ENCODE data around the gene MCUB. TPM values are rescaled to one million over a fixed set of nuclear protein-coding genes. Genes with fewer than 3 reads are reported as not detected.
"Not testable (repeated sequence)": the region's sequence is repeated elsewhere in the genome, so short reads cannot be mapped to it uniquely, and the experiment has no call there.

Gene MCUB
- total RNA-seq, 2 experiments from 2014 or later: 62.3 to 65.3 TPM

GRCh38 chr4:109574931-109575804 lies 15.1 kb downstream of the MCUB start:
- Mint-ChIP-seq H3K4me1 (ENCODE audit: low read depth) (peaks cover 57% of the 10 kb centered on the region), H3K27ac (peak overlapping the region; percentile 77), H3K27me3 (no peaks in the 10 kb centered on the region), H3K4me3 (peak overlapping the region; percentile 46), H3K36me3 (ENCODE audit: low read depth) (peaks cover 34% of the 10 kb centered on the region), H3K9me3 (peaks cover 8% of the 10 kb centered on the region)
- intact Hi-C loops (cut with micrococcal nuclease): loop anchor here (5.0 kb wide), 1 partner anchor 143 kb away; the partner anchor contains the start of gene SEC24B
- TF ChIP-seq, protein P1, sequence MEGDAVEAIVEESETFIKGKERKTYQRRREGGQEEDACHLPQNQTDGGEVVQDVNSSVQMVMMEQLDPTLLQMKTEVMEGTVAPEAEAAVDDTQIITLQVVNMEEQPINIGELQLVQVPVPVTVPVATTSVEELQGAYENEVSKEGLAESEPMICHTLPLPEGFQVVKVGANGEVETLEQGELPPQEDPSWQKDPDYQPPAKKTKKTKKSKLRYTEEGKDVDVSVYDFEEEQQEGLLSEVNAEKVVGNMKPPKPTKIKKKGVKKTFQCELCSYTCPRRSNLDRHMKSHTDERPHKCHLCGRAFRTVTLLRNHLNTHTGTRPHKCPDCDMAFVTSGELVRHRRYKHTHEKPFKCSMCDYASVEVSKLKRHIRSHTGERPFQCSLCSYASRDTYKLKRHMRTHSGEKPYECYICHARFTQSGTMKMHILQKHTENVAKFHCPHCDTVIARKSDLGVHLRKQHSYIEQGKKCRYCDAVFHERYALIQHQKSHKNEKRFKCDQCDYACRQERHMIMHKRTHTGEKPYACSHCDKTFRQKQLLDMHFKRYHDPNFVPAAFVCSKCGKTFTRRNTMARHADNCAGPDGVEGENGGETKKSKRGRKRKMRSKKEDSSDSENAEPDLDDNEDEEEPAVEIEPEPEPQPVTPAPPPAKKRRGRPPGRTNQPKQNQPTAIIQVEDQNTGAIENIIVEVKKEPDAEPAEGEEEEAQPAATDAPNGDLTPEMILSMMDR (IDR thresholded peaks at IDR 0.05): no peak
- ChIA-PET POLR2A (interaction anchor here (0.6 to 2.7 kb wide), 4 partner anchors 12 to 56 kb away, joined by 3 to 14 read pairs (median 4); partner anchors contain the start of gene MCUB), CTCF (interaction anchor here (1.1 to 1.9 kb wide), 5 partner anchors 11 to 128 kb away, joined by 4 to 8 read pairs (median 5); partner anchors contain the start of gene CASP6)
- DNase-seq: peak; percentile 20
- peak; percentile 43 for ATAC-seq

DNA sequence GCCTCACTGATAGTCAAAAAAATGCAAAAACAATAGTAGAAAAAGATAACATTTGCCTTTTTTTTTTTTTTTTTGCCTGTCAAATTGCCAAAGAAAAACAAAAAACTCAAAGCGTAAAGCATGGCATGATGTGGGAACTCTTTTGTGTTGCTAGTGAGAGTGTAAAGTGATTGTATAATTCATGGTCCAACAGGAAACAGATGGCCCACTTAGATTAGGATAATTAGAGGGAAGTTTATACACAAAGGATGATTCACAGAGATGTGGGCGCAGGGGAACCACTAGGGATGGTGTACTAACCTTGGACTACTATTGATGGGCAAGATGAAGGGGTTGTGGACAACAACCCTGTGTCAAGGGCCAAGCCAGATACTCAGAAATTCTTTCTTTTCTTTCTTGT lies 16.4 kb downstream of the MCUB start:
- ATAC-seq (no peak), DNase-seq (no peak)
- Mint-ChIP-seq H3K4me3 (no peak overlapping the region), H3K27me3 (no peaks in the 10 kb centered on the region), H3K36me3 (ENCODE audit: low read depth) (peaks cover 34% of the 10 kb centered on the region), H3K27ac (peak overlapping the region; percentile 71), H3K4me1 (ENCODE audit: low read depth) (peaks cover 50% of the 10 kb centered on the region), H3K9me3 (peaks cover 7% of the 10 kb centered on the region)
- ChIA-PET POLR2A (no interaction called here), CTCF (interaction anchor here (1.0 to 1.2 kb wide), 2 partner anchors 40 to 143 kb away, joined by 3 to 4 read pairs; no protein-coding TSS in a partner anchor)
- TF ChIP-seq, protein P1 (IDR thresholded peaks at IDR 0.05): no peak
- intact Hi-C loops (cut with micrococcal nuclease): no loop called here

DNA sequence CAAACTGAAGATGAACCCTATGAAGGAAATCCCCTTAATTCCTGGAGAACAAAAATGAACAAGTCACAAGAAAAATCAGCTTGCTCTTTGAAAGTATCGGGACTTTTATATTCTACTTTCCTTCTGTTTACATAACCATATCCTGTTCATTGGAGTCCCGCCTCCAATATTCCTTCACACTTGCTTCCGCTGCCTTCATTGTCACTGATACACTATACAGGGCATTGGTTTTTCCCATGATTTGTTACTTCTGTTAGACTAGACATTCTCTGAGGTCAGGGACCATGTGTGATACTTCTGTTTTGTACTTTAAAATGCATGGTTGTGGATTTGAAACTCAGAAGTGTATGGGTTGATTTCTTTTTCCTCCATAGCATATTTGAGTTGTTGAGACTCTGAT lies 18.8 kb downstream of the MCUB start:
- H3K4me1 Mint-ChIP-seq (ENCODE audit: low read depth): peaks cover 52% of the 10 kb centered on the region
- H3K36me3 Mint-ChIP-seq (ENCODE audit: low read depth): peaks cover 41% of the 10 kb centered on the region
- ATAC-seq (no peak), DNase-seq (no peak)
- ChIA-PET POLR2A (interaction anchor here (0.6 kb wide), 1 partner anchor 170 kb away, joined by 3 read pairs; no protein-coding TSS in a partner anchor), CTCF (no interaction called here)
- H3K9me3 Mint-ChIP-seq: peaks cover 15% of the 10 kb centered on the region
- intact Hi-C loops (cut with micrococcal nuclease): no loop called here
- H3K4me3 Mint-ChIP-seq: no peak overlapping the region
- TF ChIP-seq, protein P1 (IDR thresholded peaks at IDR 0.05): no peak
- no peaks in the 10 kb centered on the region for H3K27me3 Mint-ChIP-seq
- peak overlapping the region; percentile 43 for H3K27ac Mint-ChIP-seq

DNA sequence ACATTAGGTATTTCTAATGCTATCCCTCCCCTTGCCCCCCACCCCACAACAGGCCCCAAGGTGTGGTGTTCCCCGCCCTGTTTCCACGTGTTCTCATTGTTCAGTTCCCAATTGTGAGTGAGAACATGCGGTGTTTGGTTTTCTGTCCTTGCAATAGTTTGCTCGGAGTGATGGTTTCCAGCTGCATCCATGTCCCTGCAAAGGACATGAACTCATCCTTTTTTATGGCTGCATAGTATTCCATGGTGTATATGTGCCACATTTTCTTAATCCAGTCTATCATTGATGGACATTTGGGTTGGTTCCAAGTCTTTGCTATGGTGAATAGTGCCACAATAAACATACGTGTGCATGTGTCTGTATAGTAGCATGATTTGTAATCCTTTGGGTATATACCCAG lies 20.0 kb downstream of the MCUB start:
- Mint-ChIP-seq H3K9me3 (peaks cover 17% of the 10 kb centered on the region), H3K36me3 (ENCODE audit: low read depth) (peaks cover 47% of the 10 kb centered on the region), H3K4me1 (ENCODE audit: low read depth) (peaks cover 50% of the 10 kb centered on the region)
- H3K4me3 Mint-ChIP-seq; DNase-seq; H3K27me3 Mint-ChIP-seq; CTCF ChIA-PET; ATAC-seq; intact Hi-C loops (cut with micrococcal nuclease); H3K27ac Mint-ChIP-seq; POLR2A ChIA-PET: not testable (repeated sequence)

GRCh38 chr4:109588176-109588575 lies 28.1 kb downstream of the MCUB start:
- Mint-ChIP-seq H3K27ac (peak overlapping the region; percentile 86), H3K4me1 (ENCODE audit: low read depth) (peaks cover 66% of the 10 kb centered on the region), H3K4me3 (peak overlapping the region; percentile 50), H3K36me3 (ENCODE audit: low read depth) (peaks cover 40% of the 10 kb centered on the region), H3K27me3 (no peaks in the 10 kb centered on the region), H3K9me3 (peaks cover 6% of the 10 kb centered on the region)
- CTCF ChIA-PET: interaction anchor here (0.6 to 1.8 kb wide), 6 partner anchors 11 to 155 kb away, joined by 3 to 7 read pairs (median 4); partner anchors contain the start of gene PLA2G12A
- TF ChIP-seq, protein P1 (IDR thresholded peaks at IDR 0.05): no peak
- POLR2A ChIA-PET: interaction anchor here (0.6 to 1.6 kb wide), 4 partner anchors 28 to 140 kb away, joined by 3 to 10 read pairs (median 4); partner anchors contain the start of gene MCUB
- ATAC-seq (peak; percentile 99), DNase-seq (peak; percentile 83)
- intact Hi-C loops (cut with micrococcal nuclease): no loop called here
